GM18517 (cell line): ENCODE data around the gene DAPK2.
"Not testable (repeated sequence)": the region's sequence is repeated elsewhere in the genome, so short reads cannot be mapped to it uniquely, and the experiment has no call there.

Experiments used
- ATAC-seq: cut with Tn5 transposase; IDR thresholded peaks from one replicate; pipeline ENCODE4 v1.9.1; 2021; ENCODE audit warnings: mild to moderate bottlenecking, moderate library complexity; ENCODE audit not compliant: unreplicated experiment

Gene DAPK2

DNA sequence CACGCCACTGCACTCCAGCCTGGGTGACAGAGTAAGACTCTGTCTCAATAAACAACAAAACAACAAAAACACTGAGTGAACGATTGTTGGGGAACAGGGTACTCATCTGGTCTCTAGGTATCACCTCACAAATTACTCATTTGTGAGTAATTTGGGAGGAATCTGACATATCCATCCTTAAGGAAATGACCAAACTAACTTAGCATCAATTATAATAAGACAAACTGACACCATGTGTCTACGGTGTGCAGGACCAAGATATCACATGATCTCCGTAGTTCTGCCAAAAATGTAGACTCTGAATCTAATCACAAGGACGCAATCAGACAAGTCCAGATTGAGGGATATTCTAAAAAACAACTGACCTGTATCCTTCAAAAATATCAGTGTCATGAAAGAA is 12.0 kb upstream of the DAPK2 start:
- ATAC-seq, result no peak

DNA sequence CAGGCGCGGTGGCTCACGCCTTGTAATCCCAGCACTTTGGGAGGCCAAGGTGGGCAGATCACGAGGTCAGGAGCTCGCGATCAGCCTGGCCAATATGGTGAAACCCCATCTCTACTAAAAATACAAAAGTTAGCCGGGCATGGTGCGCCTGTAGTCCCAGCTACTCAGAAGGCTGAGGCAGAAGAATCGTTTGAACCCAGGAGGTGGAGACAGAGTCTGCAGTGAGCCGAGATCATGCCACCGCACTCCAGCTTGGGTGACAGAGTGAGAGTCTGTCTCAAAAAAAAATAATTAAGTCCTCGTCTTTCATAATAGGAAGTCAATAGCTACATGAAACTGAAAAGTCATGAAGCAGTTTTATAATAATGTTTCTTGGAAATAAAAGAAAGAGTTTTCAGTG is 7.4 kb upstream of the DAPK2 start:
- not testable (repeated sequence) for ATAC-seq

DNA sequence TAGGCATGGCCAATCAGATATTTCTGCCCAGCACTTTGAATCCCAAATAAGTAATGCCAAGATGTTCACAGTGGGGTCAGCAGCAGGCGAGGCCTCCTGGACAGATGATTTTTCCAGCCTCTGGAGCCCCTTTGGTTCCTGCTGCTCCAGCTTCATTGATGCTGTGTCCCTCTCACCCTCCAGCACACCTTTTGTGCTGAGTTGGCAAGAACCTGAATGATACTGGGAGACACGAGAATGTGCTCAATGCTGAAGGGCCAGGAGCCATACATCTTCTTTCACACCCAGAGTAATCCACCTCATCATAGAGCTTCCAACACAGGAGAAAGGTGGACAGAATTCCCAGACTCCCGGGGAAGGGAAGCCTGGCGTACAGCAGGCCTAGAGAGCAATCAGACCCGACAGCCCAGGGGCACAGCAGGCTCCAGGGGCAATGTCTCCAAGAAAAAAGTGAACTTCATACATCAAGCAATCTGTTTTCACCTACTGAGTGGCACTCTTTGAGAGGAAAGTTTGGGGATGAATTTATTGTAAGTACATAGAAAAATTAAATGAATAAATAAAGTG is 6.7 kb upstream of the DAPK2 start:
- no peak for ATAC-seq

DNA sequence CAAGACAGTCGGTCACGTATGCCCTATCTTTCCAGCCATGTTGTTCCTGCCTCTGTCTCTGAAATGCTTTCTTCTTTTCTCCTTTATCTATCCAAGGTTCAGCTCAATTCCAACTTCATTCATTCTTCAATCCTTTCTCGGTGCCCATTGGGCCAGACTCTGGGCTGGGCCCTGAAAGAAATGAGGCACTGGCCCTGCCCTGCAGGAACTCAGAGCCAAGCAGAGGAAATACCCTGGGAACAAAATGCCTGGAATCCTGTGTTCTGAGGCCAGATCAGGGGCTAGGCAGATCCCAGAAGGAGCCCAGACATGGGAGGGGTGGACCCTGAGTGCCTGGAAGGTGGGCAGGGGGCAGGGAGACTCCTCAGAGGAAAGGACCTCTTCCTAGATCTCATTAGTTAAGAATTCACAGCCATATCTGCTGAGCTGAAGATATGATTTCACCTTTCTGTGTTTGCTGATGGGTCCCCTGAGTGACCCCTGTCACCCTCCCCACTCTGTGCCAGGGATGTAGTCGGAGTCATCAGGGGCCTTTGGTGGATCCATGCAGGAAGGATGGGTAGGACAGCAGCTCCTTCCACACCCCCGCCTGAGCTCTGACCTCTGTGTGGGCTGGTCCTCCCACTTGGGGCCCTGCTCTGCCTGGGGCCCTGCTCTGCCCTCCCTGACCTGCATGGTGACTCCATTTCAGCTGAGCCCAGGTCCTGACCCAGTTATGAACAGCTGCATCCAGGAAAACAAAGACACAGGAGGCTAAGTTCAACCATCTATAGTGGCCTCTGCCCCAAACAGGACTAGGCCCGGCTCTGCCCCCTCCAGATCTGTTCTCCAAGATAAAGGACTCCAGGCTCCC is 5.3 kb upstream of the DAPK2 start:
- no peak for ATAC-seq

DNA sequence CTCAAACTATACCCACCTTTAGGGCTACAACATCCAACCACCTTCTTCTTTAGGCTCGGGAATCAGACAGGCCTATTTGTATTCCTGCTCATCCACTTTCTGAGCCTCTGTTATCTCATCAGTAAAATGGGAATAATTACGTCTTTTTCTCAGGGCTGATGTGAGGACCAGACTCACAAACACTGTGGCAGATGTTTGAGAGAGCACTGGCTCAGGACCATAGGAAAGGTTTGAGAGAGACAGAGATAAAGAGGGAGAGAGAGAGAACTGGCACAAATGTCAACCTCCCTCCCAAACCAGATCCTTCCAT is 4.8 kb upstream of the DAPK2 start:
- ATAC-seq, result no peak

DNA sequence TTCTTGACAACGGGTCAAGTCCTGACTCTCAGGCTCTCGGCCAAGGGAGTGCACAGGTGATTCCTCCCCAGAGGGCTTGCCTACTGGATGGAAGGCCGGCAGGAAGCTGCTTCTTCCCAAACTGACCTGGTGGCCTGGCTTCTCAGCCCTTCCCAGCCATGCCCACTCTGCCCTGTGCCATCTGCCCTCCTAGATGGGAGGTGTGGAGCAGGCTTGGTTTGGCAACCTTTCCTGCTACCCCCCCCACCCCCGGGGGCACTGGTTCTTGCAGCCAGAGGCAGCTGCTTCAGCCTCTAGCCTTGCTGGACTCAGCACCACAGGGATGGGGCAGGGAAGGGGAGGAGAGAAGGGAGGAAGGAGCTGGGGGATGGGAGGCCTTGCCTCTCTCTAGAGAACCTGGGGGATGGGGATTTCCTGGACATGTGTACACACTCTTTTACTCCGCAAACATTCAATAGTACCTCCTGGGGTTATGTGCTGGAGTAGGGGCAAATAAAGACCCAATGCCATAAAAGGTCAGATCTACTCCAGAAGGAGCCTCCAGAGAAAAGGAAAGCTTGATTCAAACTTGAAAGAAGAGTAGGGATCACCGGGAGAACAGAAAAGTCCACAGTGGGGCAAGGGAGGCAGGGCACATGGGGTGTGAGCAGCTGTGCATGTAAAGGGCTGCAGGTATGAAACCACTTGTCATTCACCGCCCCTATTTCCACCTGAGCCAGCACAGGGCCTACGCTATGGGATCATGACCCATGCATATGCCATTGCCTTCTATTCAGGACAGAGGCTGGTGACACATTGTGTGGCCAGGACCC is 4.2 kb upstream of the DAPK2 start:
- no peak for ATAC-seq

DNA sequence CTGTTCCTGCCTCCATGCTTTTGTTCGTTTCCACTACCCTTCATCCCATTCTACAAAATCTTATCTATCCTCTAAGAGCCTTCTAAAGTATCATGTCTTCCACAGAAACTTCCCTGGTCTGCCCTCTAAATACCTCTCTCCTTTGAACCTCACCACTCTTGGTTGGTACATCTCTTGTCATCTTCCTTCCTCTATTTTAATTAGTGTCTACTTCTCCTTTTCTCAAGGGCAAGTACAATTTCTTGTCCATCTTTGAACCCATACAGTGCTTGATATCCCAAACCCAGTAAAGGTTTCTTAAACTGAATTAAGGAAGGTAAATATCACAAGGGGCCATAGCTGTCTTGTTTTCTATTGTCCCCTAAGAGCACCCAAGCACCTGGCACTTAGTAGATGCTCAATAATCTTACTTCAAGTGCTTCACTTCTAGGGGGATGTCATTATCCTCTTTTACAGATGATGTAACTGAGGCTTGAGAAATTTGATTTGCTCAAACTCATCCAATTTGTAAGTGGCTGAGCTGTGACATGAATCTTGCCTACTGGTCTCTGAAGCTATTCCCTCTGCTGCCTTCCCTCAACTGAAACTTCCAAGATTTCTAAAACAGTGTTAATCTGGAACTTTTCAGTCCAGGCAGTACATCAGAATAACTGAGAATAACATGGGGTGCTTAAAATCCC is 2.6 kb upstream of the DAPK2 start:
- no peak for ATAC-seq

DNA sequence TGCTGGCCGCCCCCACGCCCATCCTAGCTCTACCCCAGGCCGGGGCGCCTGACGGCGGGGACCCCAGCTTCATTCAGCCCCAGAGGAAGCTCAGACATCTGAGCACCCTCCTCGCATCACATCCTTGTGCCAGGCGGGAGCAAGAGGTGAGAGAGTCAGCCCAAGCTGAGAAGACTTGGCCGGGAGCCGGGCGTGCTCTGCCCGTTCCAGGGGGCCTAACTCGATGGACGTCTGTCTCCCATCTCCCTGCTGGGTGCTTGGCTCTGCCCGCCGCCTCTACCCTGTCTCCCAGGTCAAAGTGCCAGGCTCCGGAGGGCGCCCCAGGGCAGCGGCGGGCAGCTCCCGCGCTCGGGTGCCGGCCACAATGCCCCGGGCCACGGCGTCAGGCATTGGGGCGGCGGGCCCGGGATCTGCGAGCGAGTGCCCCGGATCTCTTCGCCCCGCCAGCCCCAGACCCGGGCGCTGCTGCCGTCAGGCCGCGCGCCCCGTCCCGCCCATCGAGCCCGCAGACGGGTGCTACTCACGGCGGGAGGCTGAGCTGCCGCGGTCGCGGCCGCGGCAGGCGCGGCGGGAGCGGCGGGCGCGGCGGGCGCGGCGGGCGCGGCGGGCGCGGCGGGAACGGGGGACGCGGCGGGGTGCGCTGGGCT is 388 bp downstream of the DAPK2 start:
- no peak for ATAC-seq

DNA sequence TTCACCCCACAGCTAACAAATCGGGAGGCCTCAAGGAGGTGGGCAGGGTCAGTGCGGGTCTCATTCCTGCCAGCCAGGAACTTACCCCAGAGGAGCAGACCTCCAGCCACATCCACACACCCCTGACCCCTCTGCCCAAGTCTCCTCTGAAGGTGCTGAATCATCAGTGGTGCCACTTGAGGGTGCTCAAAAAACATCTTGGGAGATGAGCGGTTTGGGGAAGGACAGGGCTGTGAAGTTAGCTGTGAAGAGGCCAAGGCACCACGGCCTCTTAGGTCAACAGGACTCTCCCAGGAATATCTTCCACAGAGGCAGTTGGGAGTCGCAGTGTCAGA is 1.2 kb downstream of the DAPK2 start:
- no peak for ATAC-seq

DNA sequence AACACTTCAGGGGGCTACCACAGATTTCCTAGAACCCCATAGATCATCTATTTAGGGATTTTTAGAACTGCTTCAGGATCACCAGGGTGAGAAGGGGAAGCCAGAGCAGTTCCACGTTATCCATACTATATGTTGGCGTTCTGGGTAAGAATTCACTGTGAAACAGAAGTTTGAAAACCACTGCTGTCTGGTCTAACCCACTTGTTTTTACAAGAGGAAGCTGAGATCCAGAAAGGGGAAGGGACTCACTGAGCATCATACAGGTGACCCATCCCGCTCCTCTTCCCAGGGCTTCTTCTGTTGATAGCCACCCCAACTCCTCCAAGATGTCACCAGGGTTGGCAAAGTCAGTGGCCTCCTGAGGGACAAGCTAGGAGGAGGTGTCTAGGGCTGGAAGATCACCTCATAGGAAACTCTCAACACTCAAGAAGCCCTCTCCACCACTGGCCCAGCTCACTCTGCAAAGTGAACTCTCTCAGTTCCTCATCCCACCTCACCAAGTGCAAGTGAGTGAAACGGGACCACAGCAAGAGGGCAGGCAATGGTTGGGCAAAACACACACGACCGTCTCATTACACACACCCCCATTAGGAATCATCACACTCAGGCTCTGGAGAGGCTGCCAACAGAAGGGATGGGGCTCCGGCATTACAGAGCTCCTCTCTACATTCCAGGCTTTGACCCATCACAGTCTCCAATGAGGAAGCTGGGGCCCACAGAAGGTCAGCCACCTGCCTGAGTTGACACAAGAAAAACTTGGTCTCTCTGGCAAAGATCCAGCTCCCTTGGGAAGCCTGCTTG is 1.8 kb downstream of the DAPK2 start:
- no peak for ATAC-seq

DNA sequence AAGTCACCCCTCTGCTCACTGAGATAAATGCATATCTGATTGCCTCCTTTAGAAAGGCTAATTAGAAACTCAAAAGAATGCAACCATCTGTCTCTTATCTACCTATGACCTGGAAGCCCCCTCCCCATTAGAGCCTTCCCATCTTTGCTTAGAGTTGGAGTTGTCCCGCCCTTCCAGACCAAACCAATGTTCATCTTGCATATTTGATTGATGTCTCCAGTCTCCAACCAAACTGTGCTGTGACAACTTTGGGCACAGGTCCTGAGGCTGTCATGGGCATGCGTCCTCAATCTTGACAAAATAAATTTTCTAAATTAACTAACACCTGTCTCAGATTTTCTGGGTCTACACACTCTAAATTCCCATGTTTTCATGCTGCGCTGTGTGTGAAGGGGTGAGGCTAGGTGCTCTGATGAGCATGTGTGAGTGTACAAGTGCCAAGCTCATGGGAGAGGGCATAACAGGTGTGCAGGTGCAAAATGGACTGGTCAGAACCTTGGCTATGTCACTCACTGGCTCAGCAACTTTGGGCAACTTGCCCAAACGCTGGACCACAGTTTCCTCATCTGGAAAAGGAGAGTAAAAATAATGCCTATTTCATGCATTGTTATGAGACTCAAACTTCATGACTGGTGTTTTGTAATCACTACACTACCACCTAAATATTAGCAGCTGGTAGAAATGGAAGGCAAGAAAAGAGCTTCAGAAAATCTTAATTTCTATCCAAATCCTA is 7.2 kb downstream of the DAPK2 start:
- ATAC-seq, result no peak

DNA sequence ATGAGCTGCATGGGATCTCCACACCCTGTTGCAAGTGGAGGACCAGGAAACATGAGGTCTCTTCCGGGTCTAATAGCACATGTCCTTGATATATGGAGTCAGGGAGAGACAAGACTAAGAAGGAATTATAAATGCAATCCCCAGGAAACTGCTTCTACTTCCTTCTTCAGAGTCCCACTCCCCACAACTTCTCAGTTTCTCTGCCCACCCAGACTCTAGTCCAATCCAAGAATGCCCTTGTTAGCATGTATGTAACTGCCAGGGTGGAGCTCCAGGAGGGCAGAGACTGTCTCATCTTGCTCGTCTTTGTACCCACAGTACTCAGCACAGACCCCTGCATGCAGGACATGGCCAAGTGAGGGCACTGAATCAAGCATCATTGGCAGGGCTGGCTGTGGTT is 8.3 kb downstream of the DAPK2 start:
- no peak for ATAC-seq

DNA sequence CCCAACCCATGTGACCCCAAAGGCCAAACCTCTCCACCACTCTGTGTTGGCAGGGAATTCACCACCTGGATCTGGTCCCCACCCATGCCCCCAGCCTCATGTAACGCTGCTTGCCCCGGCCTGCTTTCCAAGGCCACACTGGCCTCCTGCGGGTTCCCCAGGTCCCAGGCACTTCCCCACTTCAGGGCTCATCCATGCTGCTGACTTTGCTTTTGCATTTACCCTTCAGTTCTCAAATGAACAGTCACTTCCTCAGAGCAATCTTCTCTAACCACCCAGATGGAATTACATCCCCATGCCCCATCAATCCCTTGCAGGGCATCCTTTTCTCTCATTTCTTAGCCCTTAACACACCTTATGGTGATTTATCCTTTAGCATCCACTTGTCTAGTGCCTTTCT is 9.2 kb downstream of the DAPK2 start:
- no peak for ATAC-seq

DNA sequence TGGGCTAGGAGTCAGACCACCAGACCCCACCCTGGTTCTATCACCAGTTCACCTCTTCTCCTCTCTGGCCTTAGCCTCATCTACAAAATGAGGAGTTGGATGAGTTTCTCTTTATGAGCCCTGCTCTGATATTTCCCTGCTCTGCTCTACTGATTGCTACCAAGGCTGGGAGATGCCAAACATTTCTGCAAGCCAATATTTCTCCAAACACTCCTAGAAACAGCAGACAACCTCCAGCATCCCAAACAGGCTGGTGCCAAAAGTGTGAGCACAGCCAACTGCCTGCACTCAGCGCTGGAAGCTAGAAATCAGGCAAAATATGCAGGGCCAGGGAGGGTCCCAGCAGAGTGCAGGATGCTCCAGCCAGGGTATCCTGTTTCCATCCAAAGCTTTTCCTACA is 10.8 kb downstream of the DAPK2 start:
- no peak for ATAC-seq

DNA sequence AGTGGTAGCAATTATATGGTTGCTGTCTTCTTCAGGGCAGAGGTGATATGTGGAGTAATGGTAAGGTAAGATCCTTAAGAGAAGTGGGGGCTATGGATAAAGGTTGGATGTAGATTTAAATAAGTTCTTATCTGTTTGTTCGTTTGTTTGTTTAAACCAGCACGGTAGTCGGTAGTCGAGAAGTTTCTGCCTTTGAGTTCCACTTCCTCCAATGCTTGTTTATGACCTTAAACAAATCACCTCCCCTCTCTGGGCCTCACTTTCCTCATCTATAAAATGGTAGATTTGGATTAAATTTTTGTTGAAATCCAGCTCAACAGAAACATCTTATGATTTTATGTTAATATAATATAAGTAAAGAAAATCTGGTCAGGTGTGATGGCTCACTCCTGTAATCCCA is 11.8 kb downstream of the DAPK2 start:
- no peak for ATAC-seq

DNA sequence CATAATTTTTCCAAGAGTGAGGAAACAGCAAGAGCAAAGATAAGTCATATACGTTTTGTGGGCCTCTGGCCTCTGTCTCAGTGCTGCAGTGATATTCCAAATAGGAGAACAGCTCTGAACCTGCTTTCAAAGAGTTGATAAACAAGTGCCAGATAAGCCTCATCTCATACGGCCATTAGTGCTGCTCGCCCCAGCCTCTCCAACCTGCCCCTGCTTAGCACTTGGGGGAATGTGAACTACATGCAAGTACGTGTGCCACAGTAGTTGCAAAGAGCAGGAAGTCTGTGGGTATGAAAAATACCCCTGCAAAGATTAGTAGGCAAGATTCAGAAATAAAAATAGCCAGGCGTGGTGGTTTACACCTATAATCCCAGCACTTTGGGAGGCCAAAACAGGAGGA is 14.0 kb downstream of the DAPK2 start:
- ATAC-seq, result no peak

DNA sequence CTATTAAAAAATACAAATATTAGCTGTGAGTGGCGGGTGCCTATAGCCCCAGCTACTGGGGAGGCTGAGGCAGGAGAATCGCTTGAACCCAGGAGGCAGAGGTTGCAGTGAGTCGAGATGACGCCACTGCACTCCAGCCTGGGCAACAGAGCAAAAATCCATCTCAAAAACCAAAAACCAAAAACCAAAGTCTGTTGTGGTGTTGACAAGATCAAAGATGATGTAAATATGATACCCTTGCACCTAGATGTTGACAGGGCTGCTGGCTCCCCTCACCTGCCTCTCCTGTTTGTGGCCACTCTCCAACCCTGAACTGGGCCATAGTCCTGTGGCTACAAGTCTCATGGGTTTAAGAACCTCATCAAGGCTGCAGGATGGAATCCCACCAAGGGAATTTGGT is 16.2 kb downstream of the DAPK2 start:
- no peak for ATAC-seq

DNA sequence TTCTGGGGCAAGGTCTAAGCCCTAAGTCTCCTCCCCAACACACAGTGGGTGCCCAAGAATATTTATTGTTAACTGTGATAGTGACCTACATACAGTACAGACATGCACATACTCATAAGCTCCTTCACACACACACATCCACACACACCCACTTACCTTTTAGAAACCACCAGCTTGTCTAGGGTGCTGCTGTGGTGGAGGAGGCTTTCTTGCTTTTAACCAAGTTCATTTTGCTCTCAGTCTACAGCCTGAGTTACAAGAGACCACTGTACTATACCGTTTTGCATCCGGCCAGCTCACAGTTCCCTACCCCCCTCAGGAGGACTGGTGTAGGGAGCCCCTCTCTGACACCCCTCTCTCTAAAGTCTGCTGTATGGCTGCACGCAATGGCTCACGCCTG is 16.7 kb downstream of the DAPK2 start:
- ATAC-seq, result no peak

DNA sequence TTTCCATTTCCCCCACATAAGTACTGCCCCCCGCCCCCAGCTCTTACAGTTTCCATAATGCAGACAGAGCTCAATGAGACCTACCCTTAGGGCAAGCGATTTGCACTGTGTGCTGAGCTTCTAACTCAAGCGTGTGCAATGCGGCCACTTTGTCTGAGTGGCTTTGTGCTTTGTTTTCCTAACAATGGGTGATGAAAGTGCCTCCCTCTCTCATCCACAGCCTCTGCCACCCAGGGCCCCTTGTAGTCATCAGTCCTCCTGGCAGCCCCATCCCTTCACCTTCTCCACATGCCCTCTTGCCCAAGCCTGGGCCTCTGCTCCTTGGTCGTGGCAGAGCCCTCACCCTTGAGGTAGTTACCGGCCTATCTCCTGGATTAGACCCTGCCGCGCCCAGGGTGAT is 17.2 kb downstream of the DAPK2 start:
- no peak for ATAC-seq

DNA sequence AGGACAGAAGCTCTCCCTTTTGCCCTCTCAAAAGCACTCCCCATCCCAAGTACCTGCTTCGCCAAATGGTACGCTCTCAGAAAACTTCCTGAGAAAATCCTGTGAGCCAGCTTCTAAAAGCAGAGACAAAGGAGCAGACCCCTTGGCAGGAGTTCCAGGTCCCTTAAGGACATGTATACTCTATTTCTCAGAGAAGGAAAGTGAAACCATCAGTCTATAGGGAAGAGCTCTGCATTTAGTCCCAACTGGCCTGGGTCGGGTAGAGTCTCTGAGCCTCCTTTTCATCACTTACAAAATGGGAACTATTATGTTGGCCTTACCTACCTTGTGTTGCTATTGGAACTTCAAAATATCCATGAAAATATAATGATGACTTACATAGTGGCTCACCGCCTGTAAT is 19.7 kb downstream of the DAPK2 start:
- no peak for ATAC-seq
